Lower leg skin (tissue), 4 donors: ENCODE data around the gene PLA2G4E. TPM values are rescaled to one million over a fixed set of nuclear protein-coding genes. Genes with fewer than 3 reads are reported as not detected.
A peak's percentile ranks its signal among the peaks of the same experiment; 100 is the strongest.

Experiments
- DNase-seq, 2 donors: peaks; one replicate each; pipeline ENCODE4 v3.0.0-alpha.2; 2019; ENCODE audit warnings: low spot score in 2 of 2
- H3K4me3 ChIP-seq: fragments of 200-600 bp; sonication (generic); 2 replicates; pipeline ENCODE4 v1.5.1; 2017; ENCODE audit warnings: mild to moderate bottlenecking, low read depth; ENCODE audit not compliant: poor library complexity, severe bottlenecking
- POLR2A ChIP-seq, 2 donors: fragments of 450-650 bp; IDR thresholded peaks; one replicate each; pipeline ENCODE4 v1.6.1; 2016 to 2017; ENCODE audit warnings: antibody characterized with exemption in 2 of 2, mild to moderate bottlenecking in 1 of 2, moderate library complexity in 1 of 2
- WGBS, 2 donors: methylation state at CpG; one replicate each; pipeline ENCODE4 v1.1.5; 2018; 5-methylcytosine and 5-hydroxymethylcytosine counted together
- intact Hi-C: fragments of 100-400 bp; cut with DNase I; formaldehyde crosslinking; loops from one replicate; pipeline ENCODE4 v1.15.0; 2023; ENCODE audit warnings: low total_unique reads
- total RNA-seq, 4 donors: library from RNA; depleted of rRNA; stranded (reverse); fragments of >200 nt; gene quantifications; one replicate each; pipeline ENCODE4 v1.1.0, GENCODE V29; 2016
- TF ChIP-seq, protein P1 (sequence below), 3 donors: fragments of 450-650 bp; IDR thresholded peaks; one replicate each; pipeline ENCODE4 v1.5.1; 2016; ENCODE audit warnings: antibody characterized with exemption in 3 of 3, mild to moderate bottlenecking in 3 of 3, moderate library complexity in 2 of 3

PLA2G4E gene
- total RNA-seq, 4 donors from 2014 or later, result 49.8 to 67.2 (median 51.5) TPM

DNA sequence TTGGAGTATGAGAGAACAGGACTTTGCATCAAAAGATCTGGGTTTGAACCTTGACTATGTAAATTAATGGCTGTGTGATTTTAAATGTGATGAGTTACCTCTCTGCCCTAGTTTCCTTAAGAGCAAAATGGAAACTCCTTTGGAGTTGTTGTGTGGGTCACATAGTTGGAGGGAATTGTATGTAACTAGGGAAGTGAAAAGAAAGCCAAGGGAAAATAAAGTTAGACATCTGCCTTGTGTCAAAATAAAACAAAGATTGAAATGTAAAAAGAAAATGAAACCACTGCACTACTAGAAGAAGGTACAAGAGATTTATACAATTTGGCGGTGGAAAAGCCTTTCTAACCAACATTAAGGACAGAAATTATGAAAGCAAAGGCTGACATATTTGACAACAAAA is 46.8 kb downstream of the PLA2G4E start:
- TF ChIP-seq, protein P1, sequence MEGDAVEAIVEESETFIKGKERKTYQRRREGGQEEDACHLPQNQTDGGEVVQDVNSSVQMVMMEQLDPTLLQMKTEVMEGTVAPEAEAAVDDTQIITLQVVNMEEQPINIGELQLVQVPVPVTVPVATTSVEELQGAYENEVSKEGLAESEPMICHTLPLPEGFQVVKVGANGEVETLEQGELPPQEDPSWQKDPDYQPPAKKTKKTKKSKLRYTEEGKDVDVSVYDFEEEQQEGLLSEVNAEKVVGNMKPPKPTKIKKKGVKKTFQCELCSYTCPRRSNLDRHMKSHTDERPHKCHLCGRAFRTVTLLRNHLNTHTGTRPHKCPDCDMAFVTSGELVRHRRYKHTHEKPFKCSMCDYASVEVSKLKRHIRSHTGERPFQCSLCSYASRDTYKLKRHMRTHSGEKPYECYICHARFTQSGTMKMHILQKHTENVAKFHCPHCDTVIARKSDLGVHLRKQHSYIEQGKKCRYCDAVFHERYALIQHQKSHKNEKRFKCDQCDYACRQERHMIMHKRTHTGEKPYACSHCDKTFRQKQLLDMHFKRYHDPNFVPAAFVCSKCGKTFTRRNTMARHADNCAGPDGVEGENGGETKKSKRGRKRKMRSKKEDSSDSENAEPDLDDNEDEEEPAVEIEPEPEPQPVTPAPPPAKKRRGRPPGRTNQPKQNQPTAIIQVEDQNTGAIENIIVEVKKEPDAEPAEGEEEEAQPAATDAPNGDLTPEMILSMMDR (IDR thresholded peaks at IDR 0.05), result no peak
- TF ChIP-seq POLR2A (IDR thresholded peaks at IDR 0.05), result no peak
- 89 to 97% methylated on average over 1 of the region's 1 CpG for WGBS, 2 donors
- no peak overlapping the region for H3K4me3 ChIP-seq
- no peak for DNase-seq
- intact Hi-C loops, result no loop called here

DNA sequence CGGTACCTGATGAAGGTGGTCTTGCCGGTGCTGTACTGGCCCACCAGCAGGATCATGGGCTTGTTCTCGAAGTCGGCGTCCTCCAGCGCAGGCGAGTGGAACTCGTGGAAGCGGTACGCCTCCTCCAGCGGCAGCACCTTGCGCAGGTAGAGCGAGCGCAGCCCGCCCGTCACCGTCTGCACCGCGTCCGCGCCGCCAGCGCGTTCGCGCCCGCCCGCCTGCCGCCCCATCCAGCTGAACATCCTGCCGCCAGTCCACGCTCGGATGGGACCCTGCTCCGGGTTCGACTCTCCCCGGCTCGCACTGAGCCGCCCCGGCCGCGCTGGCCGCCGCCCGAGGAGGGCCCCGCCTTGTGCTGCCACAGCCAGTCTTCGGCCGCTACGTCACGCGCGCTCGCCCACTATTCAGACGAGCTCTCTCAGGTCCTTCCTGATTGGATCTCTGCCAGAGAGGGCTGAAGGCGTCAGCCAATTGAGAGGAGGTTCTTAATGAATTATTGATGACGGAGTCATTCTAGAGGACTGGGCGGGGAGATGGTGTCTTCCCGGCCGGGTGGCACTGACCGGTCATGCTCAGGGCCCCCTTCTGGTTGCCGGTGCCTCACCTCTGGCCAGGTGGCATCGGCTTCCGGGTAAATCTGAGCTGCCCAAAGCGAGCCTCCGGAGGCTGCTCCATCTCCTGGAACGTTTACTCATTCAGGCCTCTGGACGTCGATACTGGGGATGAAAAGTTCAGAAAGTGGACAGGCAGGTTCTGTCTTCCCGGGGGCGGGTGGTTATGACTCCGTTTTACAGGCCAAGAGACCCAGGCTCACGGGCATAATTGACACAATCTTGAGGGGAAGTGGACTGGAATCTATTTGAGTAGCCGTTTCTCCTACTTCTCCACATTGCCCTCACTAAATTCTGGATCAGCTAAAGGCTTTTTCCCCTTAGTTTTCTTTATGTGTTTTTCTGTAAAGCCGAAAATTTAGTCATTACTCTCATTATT is 48.3 kb downstream of the PLA2G4E start, which contains the start of gene EHD4:
EHD4 (minus strand) TSS at position 305 of the 990 bp plus-strand sequence; CDS start at position 242, 63 bp downstream.
- TF ChIP-seq POLR2A (IDR thresholded peaks at IDR 0.05), result peak in 1 of 2 donors; percentile 83
- TF ChIP-seq, protein P1 (IDR thresholded peaks at IDR 0.05), result no peak
- H3K4me3 ChIP-seq, result peak within 1 kb of the TSS; percentile 90
- peak; percentile 99 to 100 for DNase-seq
- intact Hi-C loops, result no loop called here
- 2 to 5% methylated on average over 20 to 55 of the region's 72 CpGs for WGBS, 2 donors

DNA sequence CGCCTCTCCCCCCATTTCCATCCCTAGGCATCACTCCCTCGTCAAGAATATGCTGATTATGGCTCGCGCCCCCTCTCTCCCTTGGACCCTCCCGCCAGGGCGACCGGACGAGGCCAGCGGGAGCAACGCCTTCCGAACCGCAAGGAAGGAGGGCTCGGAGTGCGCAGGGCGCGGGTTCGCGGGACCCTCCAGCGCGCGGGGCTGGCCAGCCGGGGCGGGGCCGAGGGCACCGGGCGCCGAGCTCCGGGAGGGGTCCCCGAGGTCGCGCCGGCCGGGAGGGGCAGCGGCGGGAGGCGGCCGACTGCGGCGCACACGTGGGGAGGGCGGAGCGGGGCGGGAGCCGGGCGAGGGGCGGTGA is 49.0 kb downstream of the PLA2G4E start:
- TF ChIP-seq, protein P1 (IDR thresholded peaks at IDR 0.05), result no peak
- no peak for TF ChIP-seq POLR2A (IDR thresholded peaks at IDR 0.05)
- WGBS, 2 donors, result 1% methylated on average over 22 to 46 of the region's 46 CpGs
- H3K4me3 ChIP-seq, result peak overlapping the region; percentile 90
- peak in 1 of 2 donors; percentile 91 for DNase-seq
- intact Hi-C loops, result no loop called here

DNA sequence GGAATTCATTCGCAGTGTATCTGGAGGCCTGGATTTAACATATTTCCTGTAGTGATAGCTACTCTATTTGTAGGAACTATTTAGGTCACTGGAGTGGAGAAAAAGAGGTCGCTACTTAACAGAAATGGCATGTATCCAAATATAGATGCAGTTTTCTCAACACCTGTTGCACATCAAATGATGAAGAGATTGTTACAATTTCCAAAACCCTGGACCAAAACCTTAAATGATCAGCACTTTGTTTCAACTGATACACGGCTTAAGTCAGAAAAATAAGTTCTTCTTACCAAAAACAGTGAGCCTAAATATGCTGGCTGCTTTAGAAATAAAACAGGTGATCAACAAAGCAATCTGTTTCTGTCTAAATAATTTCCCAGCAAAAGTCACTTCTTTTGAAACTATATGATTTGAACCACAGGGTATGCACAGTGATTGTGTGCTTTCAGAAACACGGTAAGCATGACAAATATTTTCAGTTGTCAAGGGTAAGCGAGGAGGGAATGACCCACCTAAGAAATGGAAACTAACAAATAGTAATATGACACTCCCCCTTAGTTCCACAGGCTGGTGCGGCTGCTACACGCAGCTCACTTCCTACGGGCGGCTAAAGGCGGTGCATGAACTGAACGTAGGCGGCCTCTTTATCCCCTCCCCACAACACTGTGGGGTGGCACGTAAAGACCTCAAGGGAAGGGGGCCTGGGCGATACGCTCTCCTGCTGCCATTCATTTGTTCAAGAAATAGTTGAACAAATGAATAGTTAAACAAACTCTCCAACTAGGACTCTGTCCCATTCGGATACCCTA is 49.5 kb downstream of the PLA2G4E start:
- intact Hi-C loops, result no loop called here
- DNase-seq, result peak in 1 of 2 donors; percentile 90
- peak overlapping the region; percentile 90 for H3K4me3 ChIP-seq
- 6 to 7% methylated on average over 16 of the region's 16 CpGs for WGBS, 2 donors
- TF ChIP-seq, protein P1 (IDR thresholded peaks at IDR 0.05), result peak in 1 of 3 donors; percentile 17
- no peak for TF ChIP-seq POLR2A (IDR thresholded peaks at IDR 0.05)

DNA sequence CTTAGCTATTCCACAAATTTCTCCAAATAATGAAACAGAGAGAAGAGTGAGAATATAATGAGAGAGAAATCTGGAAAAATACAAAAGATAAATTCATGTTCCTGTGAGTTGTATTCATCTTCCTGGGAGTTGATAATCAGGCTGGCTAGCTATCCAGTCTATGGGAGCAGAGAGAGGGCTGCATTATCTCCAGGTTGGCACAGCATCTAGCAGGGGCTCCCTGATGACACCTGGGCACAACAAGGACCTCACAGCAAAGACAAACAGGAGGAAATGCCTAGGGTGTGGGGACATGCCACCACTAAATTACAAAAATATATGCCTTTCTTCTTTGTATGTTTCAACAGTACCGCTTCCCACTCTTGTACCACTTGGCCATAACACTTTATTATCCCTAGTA is 50.4 kb downstream of the PLA2G4E start:
- peak in 1 of 2 donors; percentile 59 for DNase-seq
- TF ChIP-seq, protein P1 (IDR thresholded peaks at IDR 0.05), result no peak
- TF ChIP-seq POLR2A (IDR thresholded peaks at IDR 0.05), result no peak
- intact Hi-C loops, result no loop called here
- 80 to 90% methylated on average over 1 of the region's 1 CpG for WGBS, 2 donors
- H3K4me3 ChIP-seq, result no peak overlapping the region
